ENCODE results near the gene SKIC8. TPM values are rescaled to one million over a fixed set of nuclear protein-coding genes. Genes with fewer than 3 reads are reported as not detected.

Gene SKIC8
- total RNA-seq (2022) (54.3 and 56.2 TPM in 2 replicates), Bru-seq, nascent RNA (percentile 85 among the genes with signal in this experiment), BruChase-seq, experiment 1, labeled RNA remaining after a 6-hour chase (percentile 76 among the genes with signal in this experiment), BruChase-seq, experiment 2, labeled RNA remaining after a 2-hour chase (percentile 91 among the genes with signal in this experiment)
- long read RNA-seq, transcript WDR61-202 (11 exons, 1,266 nt): minor isoform, 10 of 141 reads
- long read RNA-seq, transcript WDR61-201 (11 exons, 1,387 nt): major isoform, 109 of 141 reads
- long read RNA-seq, partial matches to known transcripts: 3 of 141 reads
- long read RNA-seq, other reads (novel, unspliced or antisense): 18 of 141 reads

DNA sequence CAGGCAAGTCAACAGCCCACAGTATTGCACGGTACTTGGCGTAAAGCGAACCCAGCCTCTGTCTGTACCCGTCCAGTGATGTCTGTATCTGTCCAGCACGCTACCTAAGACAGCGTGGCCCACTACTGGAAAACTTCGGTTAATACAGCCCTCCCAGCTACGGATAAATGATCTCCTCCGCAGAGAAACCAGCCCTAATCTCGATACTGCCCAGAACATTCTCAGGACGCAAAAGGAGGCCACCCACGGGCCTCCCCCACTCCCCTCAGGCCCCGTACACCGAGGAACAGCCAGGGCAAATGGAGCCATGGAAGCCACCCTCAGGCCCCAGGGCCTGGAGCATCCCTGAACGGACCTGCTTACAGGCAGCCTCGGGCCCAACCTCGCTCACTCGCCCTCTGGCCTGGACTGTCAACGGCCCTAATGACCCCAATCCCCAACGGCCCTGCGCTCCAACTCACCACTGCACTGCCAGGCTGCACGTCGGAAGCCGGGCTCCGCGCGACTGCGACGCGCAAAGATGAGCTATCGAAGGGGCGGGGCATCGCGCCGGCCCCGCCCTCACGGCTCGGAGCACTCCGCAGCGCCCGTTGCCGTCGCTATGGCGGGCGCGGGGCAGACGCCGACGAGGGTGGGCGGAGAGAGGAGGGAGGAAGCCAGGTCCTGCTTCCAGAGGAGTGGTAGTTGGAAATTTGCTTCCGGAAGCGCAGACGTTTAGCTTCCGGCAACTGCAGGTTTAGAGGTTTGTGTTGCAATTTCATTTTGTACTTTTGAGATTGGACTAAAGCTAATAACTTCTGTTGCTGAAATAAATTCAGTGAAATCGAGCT, at the start of gene SKIC8:
Gene SKIC8 (minus strand): TSS at position 509 of the 830 bp plus-strand sequence. CDS start 3,923 bp downstream, outside the sequence.
- Mint-ChIP-seq H3K9me3 (ENCODE audit: unreplicated experiment) (no peaks in the 10 kb centered on the region), H3K4me1 (ENCODE audit: insufficient read depth, unreplicated experiment) (peaks cover 6% of the 10 kb centered on the region), H3K36me3 (ENCODE audit: insufficient read depth, unreplicated experiment) (peaks cover 32% of the 10 kb centered on the region), H3K27me3 (ENCODE audit: insufficient read depth, unreplicated experiment) (no peaks in the 10 kb centered on the region), H3K4me3 (ENCODE audit: unreplicated experiment) (peak within 1 kb of the TSS; percentile 99), H3K27ac (ENCODE audit: low read depth, unreplicated experiment) (peak within 1 kb of the TSS; percentile 99)
- intact Hi-C loops (cut with micrococcal nuclease): no loop called here
- DNase-seq (ENCODE audit: unreplicated experiment): peak; percentile 95
- TF ChIP-seq, protein P1, sequence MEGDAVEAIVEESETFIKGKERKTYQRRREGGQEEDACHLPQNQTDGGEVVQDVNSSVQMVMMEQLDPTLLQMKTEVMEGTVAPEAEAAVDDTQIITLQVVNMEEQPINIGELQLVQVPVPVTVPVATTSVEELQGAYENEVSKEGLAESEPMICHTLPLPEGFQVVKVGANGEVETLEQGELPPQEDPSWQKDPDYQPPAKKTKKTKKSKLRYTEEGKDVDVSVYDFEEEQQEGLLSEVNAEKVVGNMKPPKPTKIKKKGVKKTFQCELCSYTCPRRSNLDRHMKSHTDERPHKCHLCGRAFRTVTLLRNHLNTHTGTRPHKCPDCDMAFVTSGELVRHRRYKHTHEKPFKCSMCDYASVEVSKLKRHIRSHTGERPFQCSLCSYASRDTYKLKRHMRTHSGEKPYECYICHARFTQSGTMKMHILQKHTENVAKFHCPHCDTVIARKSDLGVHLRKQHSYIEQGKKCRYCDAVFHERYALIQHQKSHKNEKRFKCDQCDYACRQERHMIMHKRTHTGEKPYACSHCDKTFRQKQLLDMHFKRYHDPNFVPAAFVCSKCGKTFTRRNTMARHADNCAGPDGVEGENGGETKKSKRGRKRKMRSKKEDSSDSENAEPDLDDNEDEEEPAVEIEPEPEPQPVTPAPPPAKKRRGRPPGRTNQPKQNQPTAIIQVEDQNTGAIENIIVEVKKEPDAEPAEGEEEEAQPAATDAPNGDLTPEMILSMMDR (IDR thresholded peaks at IDR 0.05; ENCODE audit: unreplicated experiment): no peak
- TSS peak; percentile 75 for BruUV-seq (replicated peaks)
- ChIA-PET CTCF (interaction anchor here (0.6 to 2.1 kb wide), 8 partner anchors 8 to 1563 kb away, joined by 3 to 9 read pairs (median 4); no protein-coding TSS in a partner anchor), POLR2A (interaction anchor here (0.5 to 3.3 kb wide), 35 partner anchors 8 to 1238 kb away, joined by 3 to 54 read pairs (median 3); partner anchors contain the start of genes CHRNA5, CIB2, IREB2 and MORF4L1)

- H3K27me3 Mint-ChIP-seq (ENCODE audit: insufficient read depth, unreplicated experiment): peaks cover 14% of the 10 kb centered on the region
- BruUV-seq (replicated peaks): no TSS peak
- no peak for DNase-seq (ENCODE audit: unreplicated experiment)
- TF ChIP-seq, protein P1 (IDR thresholded peaks at IDR 0.05; ENCODE audit: unreplicated experiment): no peak
- no peaks in the 10 kb centered on the region for H3K36me3 Mint-ChIP-seq (ENCODE audit: insufficient read depth, unreplicated experiment)
- no peak overlapping the region for H3K27ac Mint-ChIP-seq (ENCODE audit: low read depth, unreplicated experiment)
- no peak overlapping the region for H3K4me3 Mint-ChIP-seq (ENCODE audit: unreplicated experiment)
- ChIA-PET CTCF (interaction anchor here (0.6 to 0.9 kb wide), 3 partner anchors 9 to 75 kb away, joined by 3 to 4 read pairs (median 4); no protein-coding TSS in a partner anchor), POLR2A (interaction anchor here (0.9 kb wide), 1 partner anchor 17 kb away, joined by 5 read pairs; no protein-coding TSS in a partner anchor)
- no peaks in the 10 kb centered on the region for H3K4me1 Mint-ChIP-seq (ENCODE audit: insufficient read depth, unreplicated experiment)
- H3K9me3 Mint-ChIP-seq (ENCODE audit: unreplicated experiment): no peaks in the 10 kb centered on the region
- intact Hi-C loops (cut with micrococcal nuclease): no loop called here
Observed at GRCh38 chr15:78347586-78348543, 48.5 kb upstream of the SKIC8 start.

- Mint-ChIP-seq H3K27ac (ENCODE audit: low read depth, unreplicated experiment) (no peak overlapping the region), H3K4me1 (ENCODE audit: insufficient read depth, unreplicated experiment) (no peaks in the 10 kb centered on the region), H3K4me3 (ENCODE audit: unreplicated experiment) (no peak overlapping the region), H3K36me3 (ENCODE audit: insufficient read depth, unreplicated experiment) (no peaks in the 10 kb centered on the region), H3K27me3 (ENCODE audit: insufficient read depth, unreplicated experiment) (peaks cover 37% of the 10 kb centered on the region), H3K9me3 (ENCODE audit: unreplicated experiment) (no peaks in the 10 kb centered on the region)
- intact Hi-C loops (cut with micrococcal nuclease): no loop called here
- TF ChIP-seq, protein P1 (IDR thresholded peaks at IDR 0.05; ENCODE audit: unreplicated experiment): no peak
- DNase-seq (ENCODE audit: unreplicated experiment): no peak
- ChIA-PET CTCF (interaction anchor here (0.6 to 1.3 kb wide), 3 partner anchors 20 to 78 kb away, joined by 3 to 4 read pairs (median 4); no protein-coding TSS in a partner anchor), POLR2A (no interaction called here)
- no TSS peak for BruUV-seq (replicated peaks)
Observed at GRCh38 chr15:78345396-78346125, 46.2 kb upstream of the SKIC8 start.

Data from MCF 10A (cell line).